ENCODE measurements around the gene EXTL1. TPM values are rescaled to one million over a fixed set of nuclear protein-coding genes. Genes with fewer than 3 reads are reported as not detected.

Gene EXTL1
- total and polyA plus RNA-seq, 2 donors, result 0.58 to 2.3 TPM

DNA sequence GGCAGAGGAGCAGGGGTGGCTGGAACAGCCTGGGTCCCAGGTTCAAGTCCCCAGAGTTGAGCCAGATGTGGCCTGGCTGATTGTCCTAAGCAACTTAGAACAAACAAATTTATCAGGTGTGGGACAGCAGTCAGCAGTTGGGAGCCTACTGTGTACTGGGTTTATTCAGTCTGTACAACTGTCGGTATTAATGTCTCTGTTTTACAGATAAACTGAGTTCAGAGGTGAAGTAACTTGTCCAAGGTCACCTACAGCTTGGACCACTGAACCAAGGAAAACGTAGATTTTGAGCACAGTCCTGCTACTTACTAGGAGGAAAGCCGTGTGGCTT lies 60.4 kb downstream of the EXTL1 start:
- Histone ChIP-seq H3K4me1 (ENCODE audit: insufficient read depth) (no peaks in the 10 kb centered on the region), H3K4me3 (ENCODE audit: low read depth, low read length) (no peak overlapping the region), H3K36me3 (ENCODE audit: insufficient read depth) (no peaks in the 10 kb centered on the region), H3K27ac (ENCODE audit: low read depth) (no peak overlapping the region)
- DNase-seq (ENCODE audit: extremely low spot score), result no peak
- WGBS, result 74% methylated on average over 3 of the region's 3 CpGs

DNA sequence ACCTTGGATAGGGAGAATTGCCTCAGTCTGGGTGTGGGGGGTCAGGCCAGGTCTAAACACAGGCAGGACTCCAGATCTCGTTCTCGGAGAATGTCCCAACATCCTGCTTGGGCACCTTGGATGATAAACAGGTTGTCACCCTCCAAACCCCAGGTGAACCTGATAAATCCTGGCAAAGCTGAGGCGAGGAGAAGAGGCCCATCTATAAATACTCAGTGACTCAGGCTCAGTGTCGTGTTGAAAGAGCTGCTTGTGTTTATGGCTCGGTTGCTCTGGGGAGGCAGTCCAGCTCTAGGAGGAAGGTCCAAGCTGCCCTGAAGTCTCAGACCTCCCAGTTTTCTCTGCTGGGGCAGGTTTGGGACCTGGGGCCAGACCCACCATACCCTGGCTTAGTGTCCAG lies 61.6 kb downstream of the EXTL1 start:
- WGBS, result 30% methylated on average over 5 of the region's 5 CpGs
- H3K27ac ChIP-seq (ENCODE audit: low read depth), result no peak overlapping the region
- DNase-seq (ENCODE audit: extremely low spot score), result no peak
- no peaks in the 10 kb centered on the region for H3K36me3 ChIP-seq (ENCODE audit: insufficient read depth)
- H3K4me1 ChIP-seq (ENCODE audit: insufficient read depth), result no peaks in the 10 kb centered on the region
- no peak overlapping the region for H3K4me3 ChIP-seq (ENCODE audit: low read depth, low read length)

DNA sequence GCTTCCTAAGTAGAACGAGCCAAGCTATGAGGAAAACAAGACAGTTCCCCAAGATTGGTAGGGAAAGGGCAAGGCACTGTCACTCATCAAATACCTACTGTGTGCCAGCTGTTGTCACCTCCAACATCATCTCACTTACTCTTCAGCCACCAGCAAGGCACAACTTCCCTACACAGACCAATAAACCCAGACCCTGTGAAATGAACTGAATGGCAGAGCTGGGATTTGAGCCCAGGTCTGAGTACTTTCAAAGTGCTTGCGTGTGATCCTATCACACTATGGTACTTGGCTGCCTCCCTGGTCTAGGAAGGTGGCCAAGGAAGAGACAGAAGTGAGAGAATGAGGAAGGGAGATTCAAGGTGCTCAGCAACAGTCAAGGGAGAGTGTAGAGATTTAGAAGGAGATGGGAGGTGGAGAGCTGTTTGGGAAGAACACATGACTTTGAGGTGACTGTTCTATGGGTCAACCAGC lies 62.6 kb downstream of the EXTL1 start:
- Histone ChIP-seq H3K4me1 (ENCODE audit: insufficient read depth) (no peaks in the 10 kb centered on the region), H3K36me3 (ENCODE audit: insufficient read depth) (no peaks in the 10 kb centered on the region), H3K27ac (ENCODE audit: low read depth) (no peak overlapping the region), H3K4me3 (ENCODE audit: low read depth, low read length) (no peak overlapping the region)
- 40% methylated on average over 2 of the region's 2 CpGs for WGBS
- DNase-seq (ENCODE audit: extremely low spot score), result no peak

DNA sequence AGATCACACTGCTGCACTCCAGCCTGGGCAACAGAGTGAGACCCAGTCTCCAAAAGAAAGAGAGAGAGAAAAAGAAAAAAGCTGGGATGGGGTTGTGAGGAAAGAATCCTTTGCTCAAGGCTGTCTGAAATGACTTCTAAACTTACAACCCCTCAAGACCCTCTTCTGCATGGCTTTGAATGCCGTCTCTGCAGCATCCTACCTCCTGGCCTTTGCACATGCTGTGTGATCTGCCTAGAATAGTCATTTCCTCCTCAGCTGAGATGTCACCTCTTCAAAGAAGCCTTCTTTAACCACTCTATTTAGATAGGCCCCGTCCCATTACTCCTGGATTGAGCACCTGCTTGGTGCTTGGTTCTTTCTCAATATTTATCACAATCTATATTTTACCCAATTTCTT lies 63.3 kb downstream of the EXTL1 start:
- H3K4me1 ChIP-seq (ENCODE audit: insufficient read depth), result no peaks in the 10 kb centered on the region
- WGBS, result 84% methylated on average over 2 of the region's 2 CpGs
- H3K4me3 ChIP-seq (ENCODE audit: low read depth, low read length), result no peak overlapping the region
- H3K36me3 ChIP-seq (ENCODE audit: insufficient read depth), result no peaks in the 10 kb centered on the region
- DNase-seq (ENCODE audit: extremely low spot score), result no peak
- H3K27ac ChIP-seq (ENCODE audit: low read depth), result no peak overlapping the region

Small RNA genes lying within 50 kb of the gene (small RNA-seq; reads per million reads assigned to genes)
- gene RF00283 (not detected), gene RF00492 (not detected)

Other genes with a start within 250 kb of the EXTL1 start
- 24.6 TPM for gene SELENON, start 221.6 kb upstream of the EXTL1 start, total RNA-seq
- gene SELENON, start 221.6 kb upstream of the EXTL1 start, polyA plus RNA-seq, result 64.0 TPM
- 23.7 TPM for gene MTFR1L, start 201.8 kb upstream of the EXTL1 start, total RNA-seq
- gene MTFR1L, start 201.8 kb upstream of the EXTL1 start, polyA plus RNA-seq, result 95.3 TPM
- 1.4 TPM for gene AUNIP, start 162.3 kb upstream of the EXTL1 start, total RNA-seq
- gene AUNIP, start 162.3 kb upstream of the EXTL1 start, polyA plus RNA-seq, result 0.11 TPM
- 10.4 TPM for gene PAQR7, start 146.1 kb upstream of the EXTL1 start, total RNA-seq
- 13.4 TPM for gene PAQR7, start 146.1 kb upstream of the EXTL1 start, polyA plus RNA-seq
- gene STMN1, start 115.4 kb upstream of the EXTL1 start, total RNA-seq, result 67.9 TPM
- 49.4 TPM for gene STMN1, start 115.4 kb upstream of the EXTL1 start, polyA plus RNA-seq
- gene PAFAH2, start 23.7 kb upstream of the EXTL1 start, total RNA-seq, result 10.0 TPM
- gene PAFAH2, start 23.7 kb upstream of the EXTL1 start, polyA plus RNA-seq, result 7.4 TPM
- 1.7 TPM for gene SLC30A2, start 24.3 kb downstream of the EXTL1 start, total RNA-seq
- 0.24 TPM for gene SLC30A2, start 24.3 kb downstream of the EXTL1 start, polyA plus RNA-seq
- gene TRIM63, start 45.9 kb downstream of the EXTL1 start, total RNA-seq, result 1.8 TPM
- 10.2 TPM for gene TRIM63, start 45.9 kb downstream of the EXTL1 start, polyA plus RNA-seq
- gene PDIK1L, start 90.0 kb downstream of the EXTL1 start, total RNA-seq, result 18.6 TPM
- gene PDIK1L, start 90.0 kb downstream of the EXTL1 start, polyA plus RNA-seq, result 4.4 TPM
- gene FAM110D, start 137.3 kb downstream of the EXTL1 start, total RNA-seq, result 1.6 TPM
- 7.4 TPM for gene FAM110D, start 137.3 kb downstream of the EXTL1 start, polyA plus RNA-seq
- gene C1orf232, start 147.2 kb downstream of the EXTL1 start, total RNA-seq, result not detected
- gene C1orf232, start 147.2 kb downstream of the EXTL1 start, polyA plus RNA-seq, result not detected
- gene ZNF593, start 148.1 kb downstream of the EXTL1 start, total RNA-seq, result 6.8 TPM
- 60.4 TPM for gene ZNF593, start 148.1 kb downstream of the EXTL1 start, polyA plus RNA-seq
- gene ZNF593OS, start 150.1 kb downstream of the EXTL1 start, total RNA-seq, result not detected
- 0.18 TPM for gene ZNF593OS, start 150.1 kb downstream of the EXTL1 start, polyA plus RNA-seq
- gene CNKSR1, start 155.7 kb downstream of the EXTL1 start, total RNA-seq, result 5.3 TPM
- 4.2 TPM for gene CNKSR1, start 155.7 kb downstream of the EXTL1 start, polyA plus RNA-seq
- not detected for gene CATSPER4, start 168.8 kb downstream of the EXTL1 start, total RNA-seq
- not detected for gene CATSPER4, start 168.8 kb downstream of the EXTL1 start, polyA plus RNA-seq
- 13.5 TPM for gene CEP85, start 212.4 kb downstream of the EXTL1 start, total RNA-seq
- 4.3 TPM for gene CEP85, start 212.4 kb downstream of the EXTL1 start, polyA plus RNA-seq

All from urinary bladder (tissue), 4 donors.